ENCODE data around the gene CHID1.

DNA sequence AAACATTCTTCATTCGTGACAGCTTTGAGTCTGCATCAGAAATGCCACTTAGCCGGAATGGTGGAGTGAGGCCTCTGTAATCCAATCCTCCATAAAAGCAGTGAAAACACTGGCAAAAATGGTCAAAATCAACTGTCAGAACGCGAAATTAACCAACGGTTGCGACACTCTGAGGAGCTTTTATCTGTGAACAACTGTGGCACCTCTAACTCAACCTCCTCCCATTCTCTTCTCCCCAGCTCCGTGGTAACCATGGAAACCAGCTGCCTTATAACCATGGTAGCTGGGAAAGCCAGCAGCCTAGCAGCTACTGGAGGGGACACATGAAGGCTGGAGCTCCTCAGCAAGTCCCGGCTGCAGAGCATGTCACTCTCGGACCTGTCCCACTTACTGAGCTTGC, 35.4 kb upstream of the CHID1 start:
- TF ChIP-seq POLR2A (IDR thresholded peaks at IDR 0.05): no peak
- no peak for TF ChIP-seq POLR2AphosphoS5 (IDR thresholded peaks at IDR 0.05)

Measured in stomach (tissue), 4 donors.